A549 (cell line): ENCODE measurements around the gene TRAPPC1. TPM values are rescaled to one million over a fixed set of nuclear protein-coding genes. Genes with fewer than 3 reads are reported as not detected.

Experiments
- ATAC-seq, 2 experiments: fragments of 200-7000 bp in 1 of 2; fragments of >200 bp in 1 of 2; cut with Nextera tagmentation in 1 of 2; cut with Tn5 transposase in 1 of 2; 3 replicates each; pipeline versions ENCODE4 v1.8.0 to v1.9.1; 2018 to 2020; ENCODE audit warnings: mild to moderate bottlenecking in 1 of 2, moderate library complexity in 1 of 2
- CTCF ChIA-PET: fragments of 300-600 bp; sonication (Branson Sonifier 250); formaldehyde crosslinking; extraction: SDS; loops from one replicate; lab custom pipeline; 2021; ENCODE audit warnings: antibody characterized with exemption, inconsistent platforms; lab: Yijun Ruan, JAX
- POLR2A ChIA-PET: fragments of 350-600 bp; formaldehyde crosslinking; extraction: SDS; loops from one replicate; lab custom pipeline; 2021; ENCODE audit warnings: antibody characterized with exemption, inconsistent platforms; lab: Yijun Ruan, JAX
- DNase-seq, 2 experiments: peaks; one replicate each; pipeline versions ENCODE4 v3.0.0 to v3.0.0-alpha.2; 2011 to 2016; ENCODE audit warnings: low read depth in 1 of 2, low spot score in 1 of 2
- FAIRE-seq: peaks from 2 replicates; lab custom pipeline; 2011; peaks lifted over from hg19 to GRCh38; lab: Jason Lieb, UNC
- H3K27ac ChIP-seq, 2 experiments: fragments of >200 bp; sonication (Bioruptor Twin); formaldehyde crosslinking; 3 replicates each; pipeline ENCODE4 v1.5.1; 2016 to 2017
- H3K4me1 ChIP-seq: fragments of >200 bp; sonication (Bioruptor Twin); formaldehyde crosslinking; 3 replicates; pipeline ENCODE4 v1.6.1; 2016
- H3K4me2 ChIP-seq: fragments of >200 bp; sonication (Bioruptor Twin); formaldehyde crosslinking; 3 replicates; pipeline ENCODE4 v1.6.1; 2016
- H3K4me3 ChIP-seq: fragments of >200 bp; sonication (Bioruptor Twin); formaldehyde crosslinking; 3 replicates; pipeline ENCODE4 v1.5.1; 2016
- H3K9me3 ChIP-seq: fragments of >200 bp; sonication (Bioruptor Twin); formaldehyde crosslinking; 3 replicates; pipeline ENCODE4 v1.6.1; 2016
- CBX2 ChIP-seq: fragments of 200-600 bp; sonication (generic); IDR thresholded peaks from 2 replicates; pipeline ENCODE4 v1.6.1; 2016; ENCODE audit warnings: low read depth, mild to moderate bottlenecking, borderline replicate concordance
- CBX8 ChIP-seq: fragments of 200-600 bp; sonication (generic); IDR thresholded peaks from 2 replicates; pipeline ENCODE4 v1.6.1; 2016
- CEBPB ChIP-seq, 2 experiments: fragments of >200 bp in 1 of 2; sonication (Bioruptor Twin) in 1 of 2; formaldehyde crosslinking in 1 of 2; IDR thresholded peaks; 2 replicates each; pipeline ENCODE4 v1.6.1; 2012 to 2016
- CHD4 ChIP-seq: fragments of 200-600 bp; sonication (generic); IDR thresholded peaks from 2 replicates; pipeline ENCODE4 v1.6.1; 2016; ENCODE audit warnings: antibody characterized with exemption, mild to moderate bottlenecking, borderline replicate concordance
- EHF ChIP-seq: fragments of 250-450 bp; sonication (Bioruptor Pico); IDR thresholded peaks from 2 replicates; pipeline ENCODE4 v1.5.0; 2020; ENCODE audit warnings: mild to moderate bottlenecking
- EP300 ChIP-seq, 2 experiments: fragments of >200 bp; sonication (Bioruptor Twin); formaldehyde crosslinking; IDR thresholded peaks; 2 replicates in 1 of 2; 3 replicates in 1 of 2; pipeline ENCODE4 v1.6.1; 2016 to 2017
- FOSL2 ChIP-seq, 2 experiments: fragments of 450-650 bp in 1 of 2; fragments of >200 bp in 1 of 2; sonication (Bioruptor Twin) in 1 of 2; formaldehyde crosslinking; IDR thresholded peaks; 2 replicates each; pipeline versions ENCODE4 v1.5.0 to v1.6.1; 2016 to 2020; ENCODE audit warnings: mild to moderate bottlenecking in 1 of 2, moderate library complexity in 1 of 2
- HDAC2 ChIP-seq: fragments of 200-600 bp; sonication (generic); IDR thresholded peaks from 2 replicates; pipeline ENCODE4 v1.6.1; 2016
- HEYL ChIP-seq: fragments of 250-450 bp; sonication (Bioruptor Pico); IDR thresholded peaks from 2 replicates; pipeline ENCODE4 v1.8.0; 2021; ENCODE audit warnings: mild to moderate bottlenecking, moderate library complexity
- HOXB13 ChIP-seq: fragments of 250-450 bp; sonication (Bioruptor Pico); IDR thresholded peaks from 2 replicates; pipeline ENCODE4 v1.5.0; 2020; ENCODE audit warnings: low read depth, mild to moderate bottlenecking, moderate library complexity
- JUN ChIP-seq, 2 experiments: fragments of >200 bp; sonication (Bioruptor Twin); formaldehyde crosslinking; IDR thresholded peaks; 2 replicates in 1 of 2; 3 replicates in 1 of 2; pipeline ENCODE4 v1.6.1; 2016 to 2017
- KDM1A ChIP-seq: fragments of 200-600 bp; sonication (generic); IDR thresholded peaks from 2 replicates; pipeline ENCODE4 v1.6.1; 2016; ENCODE audit warnings: low read depth, mild to moderate bottlenecking
- MAZ ChIP-seq: fragments of 150-350 bp; IDR thresholded peaks from 2 replicates; pipeline ENCODE4 v1.6.1; 2014; ENCODE audit warnings: antibody characterized with exemption, low read depth, low read length, borderline replicate concordance
- NFE2L2 ChIP-seq: fragments of 150-350 bp; conservative IDR thresholded peaks from 2 replicates; pipeline ENCODE4 v1.6.1; 2014; ENCODE audit warnings: low read length
- PHF8 ChIP-seq: fragments of 200-600 bp; sonication (generic); IDR thresholded peaks from 2 replicates; pipeline ENCODE4 v1.6.1; 2016; ENCODE audit warnings: low read depth, mild to moderate bottlenecking, antibody characterized with exemption, moderate library complexity, borderline replicate concordance
- POLR2A ChIP-seq: IDR thresholded peaks from 2 replicates; pipeline ENCODE4 v1.6.1; 2012; ENCODE audit warnings: mild to moderate bottlenecking, low read length
- RFX5 ChIP-seq: fragments of 450-650 bp; IDR thresholded peaks from 2 replicates; pipeline ENCODE4 v1.7.1; 2014; ENCODE audit warnings: antibody characterized with exemption, mild to moderate bottlenecking, moderate library complexity
- RNF2 ChIP-seq: fragments of 200-600 bp; sonication (generic); IDR thresholded peaks from 2 replicates; pipeline ENCODE4 v1.6.1; 2016; ENCODE audit warnings: low read depth, mild to moderate bottlenecking, antibody characterized with exemption, moderate library complexity, borderline replicate concordance
- TFCP2L1 ChIP-seq: fragments of 250-450 bp; sonication (Bioruptor Pico); IDR thresholded peaks from 2 replicates; pipeline ENCODE4 v1.5.0; 2021; ENCODE audit warnings: mild to moderate bottlenecking
- TP53 ChIP-seq: fragments of 250-450 bp; sonication (Bioruptor Pico); IDR thresholded peaks from 2 replicates; pipeline ENCODE4 v1.5.0; 2021; ENCODE audit warnings: mild to moderate bottlenecking, moderate library complexity
- ZC3H11A ChIP-seq: fragments of 450-650 bp; IDR thresholded peaks from 2 replicates; pipeline ENCODE4 v1.6.1; 2014; ENCODE audit warnings: antibody characterized with exemption, mild to moderate bottlenecking
- ZFP36 ChIP-seq: fragments of 450-650 bp; IDR thresholded peaks from 2 replicates; pipeline ENCODE4 v1.6.1; 2014; ENCODE audit warnings: borderline replicate concordance; ENCODE audit not compliant: partially characterized antibody
- ZNF302 ChIP-seq: fragments of 250-450 bp; sonication (Bioruptor Pico); IDR thresholded peaks from 2 replicates; pipeline ENCODE4 v1.9.0; 2021; ENCODE audit warnings: inconsistent platforms, mild to moderate bottlenecking, moderate library complexity
- WGBS: methylation state at CpG from one replicate; pipeline ENCODE4 v1.1.6; 2017; ENCODE audit errors: missing lambda C conversion rate; 5-methylcytosine and 5-hydroxymethylcytosine counted together
- polyA plus RNA-seq, 4 experiments: library from polyadenylated mRNA; depleted of rRNA in 3 of 4; stranded (reverse); fragments of >200 nt; fragmentation: RNase III in 1 of 4; extraction: RNeasy Plus Mini Kit Qiagen cat#74134 plus additional on column Dnase treatment in 1 of 4; gene quantifications; 2 replicates in 3 of 4; 3 replicates in 1 of 4; pipeline ENCODE4 v1.2.3, GENCODE V29; 2011 to 2017
- TF ChIP-seq, protein P1 (sequence below): IDR thresholded peaks from 2 replicates; pipeline ENCODE4 v1.6.1; 2012; ENCODE audit warnings: low read depth, borderline replicate concordance
- TF ChIP-seq, protein P2 (sequence below): IDR thresholded peaks from 2 replicates; pipeline ENCODE4 v1.6.1; 2012
- TF ChIP-seq, protein P3 (sequence below): fragments of 450-650 bp; IDR thresholded peaks from 2 replicates; pipeline ENCODE4 v1.6.1; 2014; ENCODE audit warnings: antibody characterized with exemption
- TF ChIP-seq, protein P4 (sequence below): fragments of 200-600 bp; sonication (generic); IDR thresholded peaks from 2 replicates; pipeline ENCODE4 v1.6.1; 2016; ENCODE audit warnings: antibody characterized with exemption, mild to moderate bottlenecking, moderate library complexity

TRAPPC1 gene
- polyA plus RNA-seq, 2 of the 4 experiments (the other 2 are of a cell fraction), result 200 to 328 TPM

DNA sequence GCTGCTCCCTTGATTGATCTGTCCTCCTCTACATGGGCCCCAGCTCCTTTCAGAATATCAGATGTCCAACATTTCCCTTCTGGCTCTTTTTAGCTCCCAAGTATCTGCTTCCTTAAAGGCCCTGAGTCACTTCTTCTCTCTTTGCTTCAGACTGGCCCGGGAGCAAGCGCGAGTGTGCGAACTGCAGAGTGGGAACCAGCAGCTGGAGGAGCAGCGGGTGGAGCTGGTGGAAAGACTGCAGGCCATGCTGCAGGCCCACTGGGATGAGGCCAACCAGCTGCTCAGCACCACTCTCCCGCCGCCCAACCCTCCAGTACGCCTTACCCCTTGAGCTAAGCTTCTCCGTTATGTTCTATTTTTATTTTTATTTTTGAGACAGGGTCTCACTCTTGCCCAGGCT lies 12.6 kb upstream of the TRAPPC1 start:
- TF ChIP-seq CBX2 (no peak), EP300 (IDR thresholded peaks at IDR 0.05) (no peak), JUN (IDR thresholded peaks at IDR 0.05) (no peak), RNF2 (no peak), ZC3H11A (no peak), CHD4 (no peak), ZFP36 (no peak), CBX8 (no peak), EHF (CRISPR knock-in tag) (no peak), TP53 (CRISPR knock-in tag) (no peak), MAZ (no peak), FOSL2 (IDR thresholded peaks at IDR 0.05) (no peak), FOSL2 (CRISPR knock-in tag; IDR thresholded peaks at IDR 0.05) (no peak), HDAC2 (no peak)
- TF ChIP-seq, protein P1, sequence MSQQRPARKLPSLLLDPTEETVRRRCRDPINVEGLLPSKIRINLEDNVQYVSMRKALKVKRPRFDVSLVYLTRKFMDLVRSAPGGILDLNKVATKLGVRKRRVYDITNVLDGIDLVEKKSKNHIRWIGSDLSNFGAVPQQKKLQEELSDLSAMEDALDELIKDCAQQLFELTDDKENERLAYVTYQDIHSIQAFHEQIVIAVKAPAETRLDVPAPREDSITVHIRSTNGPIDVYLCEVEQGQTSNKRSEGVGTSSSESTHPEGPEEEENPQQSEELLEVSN, result no peak
- no peak for FAIRE-seq
- DNase-seq, result no peak
- Histone ChIP-seq H3K9me3 (no peaks in the 10 kb centered on the region), H3K4me3 (no peak overlapping the region), H3K4me2 (no peak overlapping the region), H3K4me1 (no peaks in the 10 kb centered on the region), H3K27ac (no peak overlapping the region)
- ATAC-seq, result no peak
- CTCF ChIA-PET, result interaction anchor here (0.6 to 33.2 kb wide), 15 partner anchors 9 to 305 kb away, joined by 3 to 470 read pairs (median 3); partner anchors contain the start of genes CNTROB, TP53, TRAPPC1 and WRAP53
- WGBS, result 94% methylated on average over 9 of the region's 9 CpGs
- POLR2A ChIA-PET, result interaction anchor here (0.8 to 1.6 kb wide), 3 partner anchors 11 to 87 kb away, joined by 4 to 5 read pairs (median 4); partner anchors contain the start of genes CNTROB, CYB5D1, NAA38 and TRAPPC1

DNA sequence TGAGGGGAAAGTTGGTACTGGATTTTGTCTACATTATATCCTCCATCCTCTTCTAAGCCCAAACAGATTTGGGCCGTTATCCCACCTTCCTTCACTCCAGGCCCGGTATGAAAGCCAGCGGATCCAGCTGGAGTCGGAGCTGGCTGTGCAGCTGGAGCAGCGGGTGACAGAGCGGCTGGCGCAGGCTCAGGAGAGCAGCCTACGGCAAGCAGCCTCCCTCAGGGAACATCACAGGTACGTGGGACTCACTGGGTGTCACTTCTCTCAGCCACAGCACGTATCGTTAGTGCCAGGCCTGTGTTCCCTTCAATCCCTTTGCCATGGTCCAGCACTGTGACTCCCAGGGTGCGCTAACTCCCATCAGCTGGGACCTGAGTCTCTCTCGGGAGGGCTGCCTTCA lies 11.5 kb upstream of the TRAPPC1 start:
- DNase-seq, result no peak
- no peaks in the 10 kb centered on the region for H3K4me1 ChIP-seq
- POLR2A ChIA-PET, result interaction anchor here (1.6 kb wide), 1 partner anchor 10 kb away, joined by 4 read pairs; no protein-coding TSS in a partner anchor
- ATAC-seq, result no peak
- 96% methylated on average over 13 of the region's 13 CpGs for WGBS
- TF ChIP-seq TFCP2L1 (no peak), RFX5 (no peak), ZFP36 (no peak)
- H3K27ac ChIP-seq, result no peak overlapping the region
- CTCF ChIA-PET, result interaction anchor here (0.6 to 33.2 kb wide), 7 partner anchors 9 to 255 kb away, joined by 3 to 470 read pairs (median 12); partner anchors contain the start of genes CNTROB, TP53, TRAPPC1 and WRAP53
- H3K4me2 ChIP-seq, result no peak overlapping the region
- no peaks in the 10 kb centered on the region for H3K9me3 ChIP-seq
- no peak overlapping the region for H3K4me3 ChIP-seq
- no peak for FAIRE-seq

DNA sequence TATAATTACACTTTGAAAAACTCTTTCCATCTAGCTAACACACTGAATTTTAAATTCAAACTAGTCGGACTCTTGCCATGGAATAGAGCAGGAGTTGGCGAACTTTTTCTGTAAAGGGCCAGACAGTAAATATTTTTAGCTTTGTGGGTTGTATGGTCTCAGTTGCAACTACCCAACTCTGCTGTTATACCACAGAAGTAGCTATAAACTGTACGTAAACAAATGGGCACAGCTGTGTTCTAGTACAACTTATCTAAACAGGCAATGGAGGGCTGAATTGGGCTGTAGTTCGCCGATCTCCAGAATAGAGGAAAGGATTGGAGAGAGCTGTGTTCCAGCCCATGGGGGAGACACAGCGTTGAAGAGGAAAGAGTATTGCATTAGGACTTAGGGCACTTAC lies 9.0 kb upstream of the TRAPPC1 start:
- 91% methylated on average over 6 of the region's 6 CpGs for WGBS
- Histone ChIP-seq H3K4me3 (no peak overlapping the region), H3K9me3 (no peaks in the 10 kb centered on the region), H3K4me2 (no peak overlapping the region), H3K4me1 (no peaks in the 10 kb centered on the region), H3K27ac (no peak overlapping the region)
- POLR2A ChIA-PET, result no interaction called here
- no peak for TF ChIP-seq KDM1A
- TF ChIP-seq CEBPB (IDR thresholded peaks at IDR 0.05), result no peak
- no peak for TF ChIP-seq POLR2A
- no peak for TF ChIP-seq FOSL2 (IDR thresholded peaks at IDR 0.05)
- no peak for TF ChIP-seq FOSL2 (CRISPR knock-in tag; IDR thresholded peaks at IDR 0.05)
- no peak for TF ChIP-seq EP300 (IDR thresholded peaks at IDR 0.05)
- TF ChIP-seq HOXB13, result no peak
- TF ChIP-seq, protein P2, sequence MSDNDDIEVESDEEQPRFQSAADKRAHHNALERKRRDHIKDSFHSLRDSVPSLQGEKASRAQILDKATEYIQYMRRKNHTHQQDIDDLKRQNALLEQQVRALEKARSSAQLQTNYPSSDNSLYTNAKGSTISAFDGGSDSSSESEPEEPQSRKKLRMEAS, result no peak
- TF ChIP-seq, protein P3, sequence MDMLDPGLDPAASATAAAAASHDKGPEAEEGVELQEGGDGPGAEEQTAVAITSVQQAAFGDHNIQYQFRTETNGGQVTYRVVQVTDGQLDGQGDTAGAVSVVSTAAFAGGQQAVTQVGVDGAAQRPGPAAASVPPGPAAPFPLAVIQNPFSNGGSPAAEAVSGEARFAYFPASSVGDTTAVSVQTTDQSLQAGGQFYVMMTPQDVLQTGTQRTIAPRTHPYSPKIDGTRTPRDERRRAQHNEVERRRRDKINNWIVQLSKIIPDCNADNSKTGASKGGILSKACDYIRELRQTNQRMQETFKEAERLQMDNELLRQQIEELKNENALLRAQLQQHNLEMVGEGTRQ, result no peak
- TF ChIP-seq NFE2L2, result no peak
- TF ChIP-seq, protein P4, sequence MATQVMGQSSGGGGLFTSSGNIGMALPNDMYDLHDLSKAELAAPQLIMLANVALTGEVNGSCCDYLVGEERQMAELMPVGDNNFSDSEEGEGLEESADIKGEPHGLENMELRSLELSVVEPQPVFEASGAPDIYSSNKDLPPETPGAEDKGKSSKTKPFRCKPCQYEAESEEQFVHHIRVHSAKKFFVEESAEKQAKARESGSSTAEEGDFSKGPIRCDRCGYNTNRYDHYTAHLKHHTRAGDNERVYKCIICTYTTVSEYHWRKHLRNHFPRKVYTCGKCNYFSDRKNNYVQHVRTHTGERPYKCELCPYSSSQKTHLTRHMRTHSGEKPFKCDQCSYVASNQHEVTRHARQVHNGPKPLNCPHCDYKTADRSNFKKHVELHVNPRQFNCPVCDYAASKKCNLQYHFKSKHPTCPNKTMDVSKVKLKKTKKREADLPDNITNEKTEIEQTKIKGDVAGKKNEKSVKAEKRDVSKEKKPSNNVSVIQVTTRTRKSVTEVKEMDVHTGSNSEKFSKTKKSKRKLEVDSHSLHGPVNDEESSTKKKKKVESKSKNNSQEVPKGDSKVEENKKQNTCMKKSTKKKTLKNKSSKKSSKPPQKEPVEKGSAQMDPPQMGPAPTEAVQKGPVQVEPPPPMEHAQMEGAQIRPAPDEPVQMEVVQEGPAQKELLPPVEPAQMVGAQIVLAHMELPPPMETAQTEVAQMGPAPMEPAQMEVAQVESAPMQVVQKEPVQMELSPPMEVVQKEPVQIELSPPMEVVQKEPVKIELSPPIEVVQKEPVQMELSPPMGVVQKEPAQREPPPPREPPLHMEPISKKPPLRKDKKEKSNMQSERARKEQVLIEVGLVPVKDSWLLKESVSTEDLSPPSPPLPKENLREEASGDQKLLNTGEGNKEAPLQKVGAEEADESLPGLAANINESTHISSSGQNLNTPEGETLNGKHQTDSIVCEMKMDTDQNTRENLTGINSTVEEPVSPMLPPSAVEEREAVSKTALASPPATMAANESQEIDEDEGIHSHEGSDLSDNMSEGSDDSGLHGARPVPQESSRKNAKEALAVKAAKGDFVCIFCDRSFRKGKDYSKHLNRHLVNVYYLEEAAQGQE, result no peak
- no peak for TF ChIP-seq ZNF302
- TF ChIP-seq EHF (CRISPR knock-in tag), result no peak
- TF ChIP-seq PHF8, result no peak
- no peak for TF ChIP-seq ZFP36
- TF ChIP-seq HEYL (CRISPR knock-in tag), result no peak
- TF ChIP-seq RNF2, result no peak
- CTCF ChIA-PET, result interaction anchor here (0.6 to 33.2 kb wide), 12 partner anchors 8 to 133 kb away, joined by 3 to 470 read pairs (median 4); partner anchors contain the start of gene RNF227
- DNase-seq (no peak), ATAC-seq (no peak), FAIRE-seq (no peak)
